ENCODE measurements around the gene FZD10.
A peak's percentile ranks its signal among the peaks of the same experiment; 100 is the strongest.

Gene FZD10

GRCh38 chr12:130124106-130124505 lies 38.2 kb upstream of the FZD10 start:
- TF ChIP-seq CTCF (IDR thresholded peaks at IDR 0.05), result no peak
- no peaks in the 10 kb centered on the region for H3K27me3 ChIP-seq
- H3K9me3 ChIP-seq, result no peaks in the 10 kb centered on the region
- DNase-seq, result peak in 1 of 2 donors; percentile 51
- H3K4me3 ChIP-seq, result no peak overlapping the region
- no peaks in the 10 kb centered on the region for H3K36me3 ChIP-seq
- H3K27ac ChIP-seq, result no peak overlapping the region
- intact Hi-C loops (cut with DNase I; ENCODE audit: low total_unique reads), result no loop called here
- H3K4me1 ChIP-seq, result peaks cover 0 to 50% (median 22%) of the 10 kb centered on the region in 4 donors

- Histone ChIP-seq H3K27ac (no peak overlapping the region), H3K27me3 (no peaks in the 10 kb centered on the region), H3K9me3 (no peaks in the 10 kb centered on the region), H3K36me3 (no peaks in the 10 kb centered on the region), H3K4me3 (no peak overlapping the region), H3K4me1 (peaks cover 0 to 52% (median 23%) of the 10 kb centered on the region in 4 donors)
- no peak for TF ChIP-seq CTCF (IDR thresholded peaks at IDR 0.05)
- peak in 1 of 2 donors; percentile 48 for DNase-seq
- intact Hi-C loops (cut with DNase I; ENCODE audit: low total_unique reads), result no loop called here
Observed at GRCh38 chr12:130124605-130125244, 37.5 kb upstream of the FZD10 start.

- peaks cover 0 to 46% (median 23%) of the 10 kb centered on the region in 4 donors for H3K4me1 ChIP-seq
- H3K27ac ChIP-seq, result peak overlapping the region in 1 of 2 donors; percentile 73
- no peak overlapping the region for H3K4me3 ChIP-seq
- peak; percentile 35 to 77 for DNase-seq
- no peaks in the 10 kb centered on the region for H3K27me3 ChIP-seq
- H3K36me3 ChIP-seq, result no peaks in the 10 kb centered on the region
- H3K9me3 ChIP-seq, result no peaks in the 10 kb centered on the region
- intact Hi-C loops (cut with DNase I; ENCODE audit: low total_unique reads), result no loop called here
- no peak for TF ChIP-seq CTCF (IDR thresholded peaks at IDR 0.05)
Observed at GRCh38 chr12:130126023-130126432, 36.2 kb upstream of the FZD10 start.

- peaks cover 0 to 36% (median 23%) of the 10 kb centered on the region in 4 donors for H3K4me1 ChIP-seq
- peak; percentile 71 to 85 for DNase-seq
- peak overlapping the region in 1 of 2 donors; percentile 10 for H3K4me3 ChIP-seq
- no peaks in the 10 kb centered on the region for H3K9me3 ChIP-seq
- intact Hi-C loops (cut with DNase I; ENCODE audit: low total_unique reads), result no loop called here
- TF ChIP-seq CTCF (IDR thresholded peaks at IDR 0.05), result no peak
- no peaks in the 10 kb centered on the region for H3K27me3 ChIP-seq
- no peaks in the 10 kb centered on the region for H3K36me3 ChIP-seq
- peak overlapping the region; percentile 73 to 76 for H3K27ac ChIP-seq
Observed at GRCh38 chr12:130127532-130127911, 34.7 kb upstream of the FZD10 start.

GRCh38 chr12:130127912-130128789 lies 34.1 kb upstream of the FZD10 start:
- H3K4me3 ChIP-seq, result peak overlapping the region; percentile 10 to 27
- no peaks in the 10 kb centered on the region for H3K9me3 ChIP-seq
- peaks cover 0 to 36% (median 23%) of the 10 kb centered on the region in 4 donors for H3K4me1 ChIP-seq
- H3K27me3 ChIP-seq, result no peaks in the 10 kb centered on the region
- peak overlapping the region; percentile 73 to 76 for H3K27ac ChIP-seq
- intact Hi-C loops (cut with DNase I; ENCODE audit: low total_unique reads), result no loop called here
- H3K36me3 ChIP-seq, result no peaks in the 10 kb centered on the region
- no peak for TF ChIP-seq CTCF (IDR thresholded peaks at IDR 0.05)
- peak; percentile 45 to 90 for DNase-seq

Data from tibial artery (tissue), 4 donors.